ENCODE data around the gene NXPH4.

- TF ChIP-seq CTCF (IDR thresholded peaks at IDR 0.05) (no peak), POLR2A (IDR thresholded peaks at IDR 0.05) (no peak)
These were observed 42.9 kb upstream of the NXPH4 start for GRCh38 chr12:57173683-57174082.

Data from esophagus squamous epithelium (tissue), 4 donors.